Stimulated activated CD8-positive, alpha-beta memory T cell treated with anti-CD3 and anti-CD28 coated beads, Interleukin-4, amount 100 ng/mL, for 4 hours (primary cell): Measurements from ENCODE around the gene RAB38.

Experiments
- DNase-seq, 2 donors: peaks; one replicate each; pipeline ENCODE4 v3.0.0-alpha.2; 2020; ENCODE audit warnings: low read depth in 2 of 2, low spot score in 1 of 2

The RAB38 gene

DNA sequence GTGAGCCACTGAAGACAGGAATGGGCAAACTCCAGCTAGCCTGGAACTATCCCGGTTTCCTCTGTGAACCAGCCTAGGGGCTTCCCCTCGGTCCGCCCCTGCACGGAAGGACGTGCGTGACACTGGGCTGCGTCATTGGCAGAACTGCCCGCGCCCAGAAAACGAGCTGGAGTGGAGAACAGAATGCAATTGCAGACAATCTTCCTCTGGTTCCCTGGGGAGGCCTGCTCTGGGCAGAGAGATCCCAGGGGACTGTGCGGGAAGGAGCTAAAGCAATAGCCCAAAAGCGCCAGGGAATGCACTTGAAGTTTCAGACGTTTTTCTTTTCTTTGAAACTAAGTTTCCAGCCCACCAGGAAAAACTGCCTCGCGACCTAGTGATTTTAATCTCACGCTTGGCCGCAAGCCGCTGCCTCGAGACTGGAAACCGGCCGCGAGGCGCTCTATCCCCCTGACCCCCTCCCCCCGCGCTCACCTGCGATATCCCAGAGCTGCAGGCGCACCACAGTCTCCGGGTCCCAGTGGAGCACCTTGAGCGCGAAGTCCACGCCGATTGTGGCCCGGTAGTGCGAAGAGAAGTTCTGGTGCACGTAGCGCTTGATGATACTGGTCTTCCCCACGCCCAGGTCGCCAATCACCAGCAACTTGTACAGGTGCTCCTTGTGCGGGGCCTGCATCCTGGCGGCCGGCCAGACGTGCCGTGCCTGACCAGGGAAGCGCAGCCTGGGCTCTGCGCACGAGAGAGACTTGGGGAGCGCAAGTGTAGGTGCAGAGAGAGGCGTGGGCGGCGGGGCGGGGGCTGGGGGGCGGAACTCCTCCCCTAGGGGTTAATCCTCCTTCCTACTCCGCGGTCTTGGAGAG is at the start of gene RAB38:
Gene RAB38 (minus strand): TSS at position 735 of the 860 bp plus-strand sequence. CDS start 59 bp downstream, at position 676.
- no peak for DNase-seq

DNA sequence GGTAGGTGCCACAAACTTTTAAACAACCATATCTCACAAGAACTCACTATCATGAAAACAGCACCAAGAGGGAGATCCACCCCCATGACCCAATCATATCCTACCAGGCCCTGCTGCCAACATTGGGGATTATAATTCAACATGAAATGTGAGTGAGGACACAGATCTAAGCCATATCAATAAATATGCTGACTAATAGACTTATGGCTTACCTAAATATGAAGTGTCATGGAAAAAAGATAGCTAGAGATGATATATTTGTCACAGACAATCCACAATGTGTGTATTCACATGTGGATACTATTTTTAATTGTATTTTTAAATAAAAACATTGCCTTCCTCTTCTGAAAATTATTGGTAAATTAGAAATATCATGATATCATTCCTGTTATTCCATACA is 38.2 kb upstream of the RAB38 start:
- no peak for DNase-seq

DNA sequence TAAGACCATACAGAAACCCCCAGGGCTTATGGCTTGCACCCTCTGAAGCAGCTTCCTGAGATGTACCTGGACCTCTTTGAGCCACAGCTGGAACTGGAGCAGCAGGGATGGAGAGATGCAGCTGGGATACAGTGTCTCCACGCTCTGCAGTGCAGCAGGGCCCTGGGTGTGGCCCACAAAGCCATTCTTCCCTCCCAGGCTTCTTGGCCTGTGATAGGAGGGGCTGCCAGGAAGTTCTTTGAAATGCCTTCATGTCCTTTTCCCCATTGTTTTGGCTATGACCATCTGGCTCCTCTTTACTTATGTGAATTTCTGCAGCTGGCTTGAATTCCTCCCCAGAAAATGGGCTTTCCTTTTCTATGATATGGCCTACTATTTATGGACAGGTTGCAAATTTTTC is 37.1 kb upstream of the RAB38 start:
- no peak for DNase-seq

DNA sequence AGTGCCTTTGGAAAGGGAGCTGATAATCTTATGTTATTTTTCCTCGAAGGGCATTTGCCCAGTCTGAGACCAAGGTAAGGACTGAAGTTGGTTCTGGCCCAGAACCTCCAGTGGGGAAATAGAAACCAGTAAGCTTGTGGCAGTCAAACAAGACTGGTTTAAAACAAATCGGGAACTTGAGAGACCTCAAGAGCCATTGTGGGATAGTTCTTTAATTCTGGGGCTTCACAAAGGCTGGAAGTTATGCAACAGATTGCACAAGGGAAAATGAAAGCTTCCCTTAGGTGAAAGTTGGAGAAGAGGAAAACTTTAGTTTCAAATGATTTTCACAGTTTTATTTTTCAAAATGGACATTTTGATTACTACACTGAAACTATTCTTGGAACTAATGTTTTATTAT is 33.5 kb upstream of the RAB38 start:
- DNase-seq, result no peak

DNA sequence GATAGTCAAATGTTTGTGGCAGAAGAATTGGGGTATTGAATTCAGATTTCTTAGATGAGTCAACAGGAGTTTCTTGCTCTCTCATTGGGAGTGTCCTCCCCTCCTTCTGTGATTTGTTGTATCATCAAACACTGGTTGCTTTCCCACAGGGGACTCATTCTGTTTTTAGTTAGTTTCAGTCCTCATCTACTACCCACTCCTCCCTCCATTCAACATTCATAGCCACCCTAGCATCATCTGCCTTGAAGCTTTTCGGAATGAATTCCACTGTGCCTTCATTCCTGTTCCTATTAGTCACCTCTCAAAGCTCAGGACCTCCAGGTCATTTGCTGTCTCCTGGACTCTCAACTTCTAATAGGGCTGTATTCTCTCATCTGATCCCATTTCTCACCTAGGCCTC is 31.5 kb upstream of the RAB38 start:
- no peak for DNase-seq

DNA sequence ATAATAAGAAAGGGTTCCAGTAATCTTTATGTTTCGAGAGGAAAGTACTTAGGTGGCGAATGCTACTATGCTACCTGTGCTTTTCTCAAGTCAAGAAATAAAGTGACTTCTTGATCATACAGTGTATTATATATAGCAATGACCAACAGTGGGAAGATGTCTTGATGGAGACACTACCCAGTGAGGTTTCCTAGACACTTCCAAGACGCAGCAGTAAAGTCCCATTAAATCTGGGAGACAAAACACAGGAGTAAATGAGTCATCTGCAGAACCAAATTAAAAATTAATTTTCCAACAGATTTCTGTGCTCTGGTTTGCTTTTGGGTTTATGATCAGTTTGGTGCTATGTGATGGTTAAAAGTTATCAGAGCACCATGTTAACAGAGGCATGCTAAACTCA is 29.1 kb upstream of the RAB38 start:
- DNase-seq, result no peak

DNA sequence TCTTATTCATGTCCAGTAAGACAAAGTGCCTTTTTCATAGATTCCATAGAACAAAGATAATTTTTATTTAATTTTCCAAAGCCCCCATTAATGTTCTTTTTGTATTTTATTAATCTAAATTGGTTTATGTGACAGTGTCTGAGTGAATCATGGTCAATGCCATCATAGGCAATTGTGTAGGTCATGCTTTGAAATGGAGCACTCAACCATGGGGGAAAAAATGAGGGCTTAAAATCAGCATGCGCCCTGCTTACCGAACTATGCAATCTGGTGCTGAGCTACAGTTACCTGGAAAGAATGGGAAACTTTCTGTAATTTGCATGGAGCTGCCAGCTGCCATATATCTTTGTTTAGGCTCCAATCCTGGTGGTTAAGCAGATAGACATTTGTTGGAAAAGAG is 28.4 kb upstream of the RAB38 start:
- no peak for DNase-seq

DNA sequence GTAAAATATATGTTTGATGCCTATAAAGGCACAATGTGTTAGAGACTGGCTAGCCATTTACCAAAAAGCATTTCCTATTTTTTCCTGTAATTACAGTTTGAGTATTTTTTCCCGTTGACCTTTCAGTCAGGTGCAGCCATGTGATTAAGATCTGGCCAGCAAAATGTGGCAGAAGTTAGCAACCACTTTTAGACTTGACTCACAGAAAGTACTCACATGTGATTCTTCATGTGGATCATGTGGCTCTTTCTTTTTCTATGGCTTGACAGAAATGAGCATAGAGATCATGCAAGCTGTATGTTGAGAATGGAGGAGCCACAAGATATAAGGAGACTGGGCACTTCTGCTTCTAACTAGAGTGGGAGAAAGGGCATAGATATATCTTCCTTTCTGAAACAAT is 27.3 kb upstream of the RAB38 start:
- DNase-seq, result no peak

DNA sequence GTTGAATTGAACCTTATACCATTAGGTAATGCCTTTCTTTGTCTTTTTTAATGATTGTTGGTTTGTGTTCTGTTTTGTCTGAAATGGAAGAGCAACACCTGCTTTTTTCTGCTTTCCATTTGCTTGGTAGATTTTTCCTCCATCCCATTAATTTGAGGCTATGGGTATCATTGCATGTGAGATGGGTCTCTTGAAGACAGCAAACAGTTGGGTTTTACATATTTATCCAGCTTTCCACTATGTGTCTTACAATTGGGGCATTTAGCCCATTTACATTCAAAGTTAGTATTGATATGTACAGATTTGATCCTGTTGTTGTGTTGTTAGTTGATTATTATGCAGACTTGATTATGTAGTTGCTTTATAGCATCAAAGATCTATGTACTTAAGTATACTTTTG is 21.1 kb upstream of the RAB38 start:
- no peak for DNase-seq

DNA sequence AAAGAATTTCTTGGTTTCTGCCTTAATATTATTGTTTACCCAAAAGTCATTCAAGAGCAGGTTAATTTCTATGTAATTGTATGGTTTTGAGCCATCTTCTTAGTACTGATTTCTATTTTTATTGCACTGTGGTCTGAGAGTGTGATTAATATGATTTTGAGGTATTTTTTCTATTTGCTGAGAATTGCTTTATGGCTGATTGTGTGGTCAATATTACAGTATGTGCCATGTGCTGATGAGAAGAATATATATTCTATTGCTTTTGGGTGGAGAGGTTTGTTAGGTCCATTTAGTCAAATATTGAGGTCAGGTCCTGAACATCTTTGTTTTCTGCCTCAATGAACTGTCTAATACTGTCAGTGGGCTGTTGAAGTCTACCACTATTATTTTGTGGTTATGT is 20.7 kb upstream of the RAB38 start:
- DNase-seq, result no peak

DNA sequence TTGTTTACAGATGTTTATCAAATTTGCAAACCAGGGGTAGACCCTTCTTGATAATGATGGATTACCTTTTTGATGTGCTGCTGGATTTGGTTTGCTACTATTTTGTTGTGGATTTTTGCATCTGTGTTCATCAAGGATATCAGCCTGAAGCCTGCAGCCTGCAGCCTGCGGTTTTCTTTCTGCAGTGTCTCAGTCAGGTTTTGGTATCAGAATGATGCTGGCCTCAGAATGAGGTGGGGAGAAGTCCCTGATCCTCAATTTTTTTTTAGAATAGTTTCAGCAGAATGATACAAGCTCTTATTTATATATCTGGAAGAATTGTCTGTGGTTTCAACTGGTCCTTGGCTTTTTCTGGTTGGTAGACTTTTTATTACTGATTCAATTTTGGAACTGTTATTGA is 19.7 kb upstream of the RAB38 start:
- no peak for DNase-seq

DNA sequence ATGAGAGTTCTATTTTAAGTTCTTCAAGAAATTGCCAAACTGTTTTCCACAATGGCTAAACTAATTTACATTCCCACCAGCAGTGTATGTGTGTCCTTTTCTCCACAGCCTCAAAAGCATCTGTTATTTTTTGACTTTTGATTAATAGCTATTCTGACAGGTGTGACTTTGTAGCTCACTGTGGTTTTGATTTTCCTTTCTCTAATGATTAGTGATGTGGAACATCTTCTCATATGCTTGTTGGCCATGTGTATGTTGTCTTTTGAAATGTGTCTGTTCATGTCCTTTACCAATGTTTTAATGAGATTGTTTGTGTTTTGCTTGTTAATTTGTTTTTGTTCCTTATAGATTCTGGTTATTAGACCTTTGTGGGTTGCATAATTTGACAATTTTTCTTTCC is 18.0 kb upstream of the RAB38 start:
- DNase-seq, result no peak

DNA sequence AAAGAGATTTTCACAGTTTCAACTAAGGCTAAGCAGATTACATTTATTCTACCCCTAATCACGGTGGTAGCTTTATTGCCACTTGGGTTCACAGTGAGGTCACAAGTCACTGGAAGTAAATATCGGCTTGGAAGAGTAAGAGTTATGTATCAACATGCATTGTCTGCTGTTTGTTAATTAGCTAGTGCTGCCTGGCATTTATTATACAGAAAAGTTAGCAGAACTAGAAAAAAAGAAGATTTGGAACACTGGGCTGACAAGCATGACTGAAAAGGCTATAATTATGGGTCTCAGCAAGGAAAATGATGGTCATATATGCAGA is 13.7 kb upstream of the RAB38 start:
- no peak for DNase-seq

DNA sequence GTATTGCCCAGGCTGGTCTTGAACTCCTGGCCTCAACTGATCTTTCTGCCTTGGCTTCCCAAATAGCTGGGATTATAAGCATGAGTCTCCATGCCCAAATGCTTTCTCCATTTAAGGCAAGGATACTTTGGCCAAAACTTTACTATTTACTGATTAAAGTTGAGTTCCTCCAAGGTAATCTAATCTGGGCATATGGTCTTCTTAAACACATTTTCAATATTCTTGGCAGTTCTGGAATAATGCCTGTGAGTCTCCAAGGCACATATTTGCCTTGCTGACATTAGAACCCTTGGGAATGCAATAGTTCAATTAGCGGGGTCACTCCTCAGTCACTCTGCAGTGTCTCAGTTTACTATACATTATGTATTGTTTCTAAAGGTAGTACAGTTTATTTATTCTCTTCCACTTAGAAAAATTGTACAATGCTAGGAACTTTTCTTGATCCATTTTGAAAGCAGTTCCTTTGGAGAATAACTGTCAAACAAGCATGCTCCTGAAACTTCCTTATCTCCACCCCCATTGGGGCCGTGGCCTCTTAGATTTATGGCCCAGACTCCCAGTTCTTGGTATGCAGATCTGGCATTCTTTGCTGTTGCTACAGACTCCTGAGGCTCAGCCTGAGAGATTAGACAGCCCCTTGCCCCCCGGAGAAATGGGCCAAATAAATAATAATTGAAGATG is 13.1 kb upstream of the RAB38 start:
- no peak for DNase-seq

DNA sequence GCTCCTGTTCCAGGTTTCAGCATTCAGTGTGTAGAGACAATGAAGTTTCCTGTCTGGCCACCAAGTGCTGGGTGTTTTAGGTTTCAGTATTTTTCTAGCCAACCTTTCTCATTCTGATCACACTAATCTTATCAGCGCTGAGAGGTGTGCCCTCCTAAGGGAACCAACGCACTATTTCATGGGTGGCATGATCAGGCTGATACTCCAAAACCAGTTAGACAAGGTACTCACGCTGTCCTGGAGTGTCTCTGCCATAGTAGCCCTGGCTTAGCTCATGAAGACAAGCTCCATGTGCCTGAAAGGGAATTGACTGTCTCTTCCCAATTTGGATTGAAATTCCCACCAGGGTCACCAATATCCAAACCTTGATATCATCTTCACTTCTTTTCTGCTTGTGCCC is 8.0 kb upstream of the RAB38 start:
- DNase-seq, result no peak

DNA sequence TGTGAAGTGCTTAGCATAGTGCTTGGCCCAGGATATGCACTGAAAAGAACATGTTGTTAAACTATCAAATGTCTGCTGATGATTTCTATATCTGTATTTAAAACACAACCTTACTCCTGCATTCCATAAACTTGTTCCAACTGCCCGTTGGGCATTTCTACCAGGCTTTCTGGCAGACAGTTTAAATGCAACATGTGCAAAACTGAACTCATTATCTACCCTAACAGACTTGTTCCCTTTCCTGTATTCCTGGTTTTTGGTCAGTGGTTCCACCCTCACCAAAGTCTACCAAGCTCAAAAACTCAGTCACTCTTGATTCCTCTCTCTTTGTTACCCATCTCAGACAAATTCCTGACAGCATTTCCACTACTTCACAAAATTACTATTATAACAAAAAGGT is 6.5 kb upstream of the RAB38 start:
- DNase-seq, result no peak

DNA sequence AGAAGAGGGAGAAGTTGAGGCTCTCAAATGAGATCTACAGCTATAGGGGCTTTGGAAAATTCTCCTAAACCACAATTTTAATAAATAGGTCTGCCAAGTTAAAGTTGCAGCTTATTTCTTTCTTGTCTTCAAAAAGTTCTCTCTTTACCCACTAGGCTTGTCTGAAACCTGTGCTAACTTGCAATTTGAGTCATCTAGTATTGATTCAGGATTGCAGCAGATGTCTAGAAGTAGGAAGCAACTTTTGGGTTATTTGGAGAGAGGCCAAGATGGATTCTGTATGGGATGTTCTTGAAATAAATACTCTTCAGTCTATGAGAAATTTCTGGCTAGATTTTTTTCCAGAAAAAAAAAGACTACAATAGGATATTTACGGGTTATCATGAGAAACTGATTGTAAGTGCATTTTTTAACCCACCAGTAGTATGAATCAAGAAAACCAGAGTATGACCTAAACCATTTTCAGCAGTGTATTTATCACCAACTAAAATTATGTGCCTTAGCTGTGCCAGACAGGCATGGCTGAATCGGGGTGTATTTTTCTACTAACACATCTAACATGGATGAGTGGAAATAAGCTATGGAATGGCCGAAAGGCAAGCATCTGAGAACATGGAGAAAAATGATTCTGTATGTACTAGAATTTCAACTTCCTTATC is 4.9 kb upstream of the RAB38 start:
- DNase-seq, result no peak

DNA sequence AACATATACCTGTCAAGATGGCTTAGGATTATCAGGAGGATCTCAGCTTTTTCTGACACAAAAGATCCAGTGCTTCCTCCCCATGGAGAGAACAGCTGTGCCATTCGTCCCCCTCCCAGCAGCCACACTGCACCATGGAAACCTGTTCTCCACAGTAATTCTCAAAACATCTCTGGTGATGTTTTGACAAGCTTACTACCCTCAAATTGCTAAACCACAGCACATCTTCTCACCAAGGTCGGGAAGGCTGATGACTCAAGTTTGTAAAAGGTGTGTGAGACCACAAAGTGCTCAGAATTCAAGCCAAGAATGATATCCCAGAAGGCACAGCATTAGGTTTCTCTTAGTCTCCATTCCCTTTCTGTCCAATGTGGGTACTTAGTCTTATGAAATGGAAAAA is 3.9 kb upstream of the RAB38 start:
- DNase-seq, result no peak

DNA sequence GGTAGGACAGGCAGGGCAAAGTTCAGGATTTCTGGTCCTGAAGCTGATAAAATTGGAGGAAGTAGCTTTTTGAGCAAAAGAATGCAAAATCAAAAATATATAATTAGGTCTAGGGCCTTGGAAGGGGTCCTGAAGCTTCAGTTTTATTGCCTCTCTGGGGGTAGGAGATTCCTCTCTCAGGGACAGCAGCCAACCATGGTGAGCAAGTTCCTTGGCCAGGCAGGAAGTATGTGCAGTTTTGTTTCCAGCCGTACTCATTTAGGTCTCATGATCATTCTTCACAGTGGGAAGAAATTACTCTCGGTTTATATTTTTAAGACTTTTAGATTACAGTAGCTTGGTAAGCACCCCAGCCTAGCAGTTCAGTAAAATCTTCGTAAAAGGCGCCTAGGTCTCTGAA is 2.9 kb upstream of the RAB38 start:
- no peak for DNase-seq

DNA sequence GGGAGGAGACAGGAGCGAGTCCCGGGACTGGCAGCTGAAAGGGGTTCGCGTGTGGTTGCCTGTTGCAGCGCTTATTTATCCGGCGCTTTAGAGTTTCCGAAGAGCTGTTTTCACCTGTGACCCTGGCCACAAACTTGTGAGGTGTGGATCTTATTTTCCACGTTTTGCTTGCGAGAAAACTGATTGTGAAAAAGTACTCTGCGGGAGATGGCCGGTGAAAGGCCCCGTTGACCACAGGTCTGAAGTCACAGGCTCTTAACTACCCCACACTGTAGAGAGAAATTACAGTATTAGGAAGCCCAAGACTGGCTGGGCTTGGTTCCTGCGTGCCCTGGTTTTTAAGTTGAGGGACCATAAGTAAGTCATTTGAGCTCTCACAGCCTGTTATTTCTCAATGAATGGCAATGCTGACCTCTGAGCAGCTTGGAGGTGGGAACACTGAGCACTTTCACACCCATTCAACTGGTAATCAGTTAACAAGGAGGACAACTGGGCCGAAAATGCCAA is 379 bp upstream of the RAB38 start:
- no peak for DNase-seq

DNA sequence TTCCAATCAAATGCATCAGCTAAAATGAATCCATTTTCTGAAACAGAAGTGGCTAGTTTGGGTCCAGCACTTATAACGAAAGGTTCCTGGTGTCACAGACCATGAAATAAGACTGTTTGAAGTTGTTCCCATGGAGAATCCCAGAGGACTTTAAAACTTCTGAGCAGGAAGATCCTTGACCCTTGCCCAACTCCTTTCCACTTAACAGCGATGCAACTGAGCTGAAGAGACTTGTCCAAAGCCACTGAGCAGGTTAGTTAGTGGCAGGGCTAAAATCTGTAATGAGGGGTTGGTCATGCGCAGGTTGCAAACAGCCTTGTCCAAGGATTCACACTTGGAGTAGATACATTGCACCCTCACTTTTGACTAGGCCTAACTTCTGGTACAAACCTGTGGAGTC is 1.3 kb downstream of the RAB38 start:
- no peak for DNase-seq

DNA sequence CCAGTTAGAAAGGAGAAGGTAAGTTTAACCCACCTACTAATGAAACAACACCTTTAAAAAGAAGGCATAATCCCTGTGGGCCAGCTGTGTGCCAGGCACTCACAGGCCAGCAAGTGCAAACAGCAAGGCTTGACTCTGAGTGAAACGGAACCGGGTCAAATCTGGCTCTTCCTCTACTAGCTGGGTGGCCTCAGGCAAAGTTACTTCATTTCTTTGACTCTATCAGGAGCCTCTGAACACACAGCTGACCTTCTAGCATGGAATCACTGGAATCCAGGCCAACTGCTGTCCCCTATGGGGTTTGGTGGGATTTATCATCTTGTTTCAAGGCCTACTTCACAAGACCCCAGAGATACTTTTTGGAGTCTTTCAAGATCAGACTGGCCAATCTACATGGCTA is 3.3 kb downstream of the RAB38 start:
- no peak for DNase-seq
